HG03045 (cell line): ENCODE measurements around the gene SLC25A18.

Source experiments
- ATAC-seq: cut with Tn5 transposase; IDR thresholded peaks from one replicate; pipeline ENCODE4 v1.9.1; 2021; ENCODE audit warnings: mild to moderate bottlenecking, moderate library complexity; ENCODE audit not compliant: unreplicated experiment

Gene SLC25A18

GRCh38 chr22:17569971-17570511 is 6.7 kb downstream of the SLC25A18 start:
- no peak for ATAC-seq

GRCh38 chr22:17570851-17571631 is 7.7 kb downstream of the SLC25A18 start:
- no peak for ATAC-seq

- ATAC-seq = no peak
These were observed 11.9 kb downstream of the SLC25A18 start for GRCh38 chr22:17575151-17575550.

GRCh38 chr22:17575681-17576080 is 12.4 kb downstream of the SLC25A18 start:
- no peak for ATAC-seq

GRCh38 chr22:17576470-17576869 is 13.2 kb downstream of the SLC25A18 start:
- no peak for ATAC-seq

GRCh38 chr22:17578136-17578754 is 14.9 kb downstream of the SLC25A18 start:
- no peak for ATAC-seq

GRCh38 chr22:17579535-17579981 is 16.3 kb downstream of the SLC25A18 start:
- no peak for ATAC-seq

GRCh38 chr22:17580441-17581031 is 17.2 kb downstream of the SLC25A18 start:
- no peak for ATAC-seq

- no peak for ATAC-seq
These were observed 17.8 kb downstream of the SLC25A18 start for GRCh38 chr22:17581056-17581455.

GRCh38 chr22:17581631-17582030 is 18.3 kb downstream of the SLC25A18 start:
- no peak for ATAC-seq

- no peak for ATAC-seq
These were observed 19.9 kb downstream of the SLC25A18 start for GRCh38 chr22:17583151-17583550.

- ATAC-seq = no peak
These were observed 23.6 kb downstream of the SLC25A18 start for GRCh38 chr22:17586831-17587440.

GRCh38 chr22:17587629-17588028 is 24.3 kb downstream of the SLC25A18 start:
- ATAC-seq = no peak

GRCh38 chr22:17588606-17589005 is 25.3 kb downstream of the SLC25A18 start:
- ATAC-seq = no peak

GRCh38 chr22:17589810-17590375 is 26.6 kb downstream of the SLC25A18 start:
- no peak for ATAC-seq

- no peak for ATAC-seq
These were observed 27.3 kb downstream of the SLC25A18 start for GRCh38 chr22:17590586-17590985.

- no peak for ATAC-seq
These were observed 28.9 kb downstream of the SLC25A18 start for GRCh38 chr22:17592201-17592600.

- no peak for ATAC-seq
These were observed 32.9 kb downstream of the SLC25A18 start for GRCh38 chr22:17596226-17596625.

GRCh38 chr22:17597217-17597616 is 33.9 kb downstream of the SLC25A18 start:
- ATAC-seq = no peak

GRCh38 chr22:17598318-17598717 is 35.0 kb downstream of the SLC25A18 start:
- ATAC-seq = no peak

GRCh38 chr22:17601031-17601430 is 37.7 kb downstream of the SLC25A18 start:
- no peak for ATAC-seq
